H1 (cell line): ENCODE results near the gene UBA5. TPM values are rescaled to one million over a fixed set of nuclear protein-coding genes. Genes with fewer than 3 reads are reported as not detected.

Experiments used
- CTCF ChIA-PET: fragments of 300-600 bp; sonication (Branson Sonifier 250); formaldehyde crosslinking; loops from one replicate; lab custom pipeline; 2021; ENCODE audit not compliant: partially characterized antibody; lab: Charles Lee
- POLR2A ChIA-PET: fragments of 300-600 bp; sonication (Branson Sonifier 250); formaldehyde crosslinking; loops from one replicate; lab custom pipeline; 2021; ENCODE audit warnings: inconsistent platforms; ENCODE audit not compliant: partially characterized antibody; lab: Charles Lee
- DNase-seq, 2 experiments: peaks; one replicate each; pipeline versions ENCODE4 v3.0.0 to v3.0.0-alpha.2; 2010 to 2022; ENCODE audit warnings: low spot score in 2 of 2, low read depth in 1 of 2, mixed read lengths in 1 of 2
- FAIRE-seq: peaks from 2 replicates; lab custom pipeline; 2011; peaks lifted over from hg19 to GRCh38; lab: Jason Lieb, UNC
- H2AFZ ChIP-seq: 2 replicates; pipeline ENCODE4 v1.8.1; 2012; ENCODE audit warnings: low read length, inconsistent platforms
- H2AK5ac ChIP-seq: 2 replicates; pipeline ENCODE4 v1.6.1; 2013; ENCODE audit warnings: low read depth, low read length
- H2BK120ac ChIP-seq: replicated peaks from 2 replicates; pipeline ENCODE3; 2013; ENCODE audit warnings: low read depth, low read length, inconsistent platforms
- H2BK12ac ChIP-seq: 2 replicates; pipeline ENCODE4 v1.6.1; 2013; ENCODE audit warnings: low read depth, low read length
- H2BK15ac ChIP-seq: 2 replicates; pipeline ENCODE4 v1.6.1; 2013; ENCODE audit warnings: low read length
- H2BK20ac ChIP-seq: 2 replicates; pipeline ENCODE4 v1.6.1; 2013; ENCODE audit warnings: low read length
- H2BK5ac ChIP-seq: 2 replicates; pipeline ENCODE4 v1.6.1; 2013; ENCODE audit warnings: low read depth, low read length
- H3K14ac ChIP-seq: 2 replicates; pipeline ENCODE4 v1.6.1; 2013; ENCODE audit warnings: inconsistent platforms; ENCODE audit not compliant: insufficient read length
- H3K18ac ChIP-seq: 2 replicates; pipeline ENCODE4 v1.6.1; 2013; ENCODE audit warnings: low read length; ENCODE audit errors: extremely low read depth
- H3K23ac ChIP-seq: 2 replicates; pipeline ENCODE4 v1.6.1; 2013; ENCODE audit warnings: inconsistent platforms; ENCODE audit not compliant: insufficient read length
- H3K23me2 ChIP-seq: 2 replicates; pipeline ENCODE4 v1.6.1; 2013; ENCODE audit warnings: low read depth, low read length
- H3K27ac ChIP-seq: 2 replicates; pipeline ENCODE4 v1.6.1; 2011; ENCODE audit warnings: low read depth, low read length, inconsistent platforms
- H3K27me3 ChIP-seq, 4 experiments: replicated peaks in 1 of 4; 1 replicate in 1 of 4; 2 replicates in 3 of 4; pipeline versions ENCODE4 v1.6.1 to v1.8.1; 2011 to 2013; ENCODE audit warnings: low read length in 3 of 4, mild to moderate bottlenecking in 3 of 4, inconsistent platforms in 2 of 4, mixed read lengths in 2 of 4, moderate library complexity in 1 of 4; ENCODE audit not compliant: control insufficient read depth in 3 of 4, insufficient read depth in 3 of 4; ENCODE audit errors: extremely low read depth in 1 of 4
- H3K36me3 ChIP-seq, 4 experiments: 2 replicates each; pipeline versions ENCODE4 v1.6.1 to v1.8.1; 2011 to 2013; ENCODE audit warnings: mild to moderate bottlenecking in 4 of 4, low read length in 3 of 4, moderate library complexity in 2 of 4, control low read depth in 1 of 4, inconsistent platforms in 1 of 4; ENCODE audit not compliant: insufficient read depth in 4 of 4, control insufficient read depth in 2 of 4
- H3K4ac ChIP-seq: replicated peaks from 2 replicates; pipeline ENCODE3; 2013; ENCODE audit warnings: low read length, low read depth, mixed read lengths, inconsistent platforms; ENCODE audit not compliant: insufficient read length
- H3K4me1 ChIP-seq, 4 experiments: replicated peaks in 1 of 4; 1 replicate in 1 of 4; 2 replicates in 3 of 4; pipeline versions ENCODE4 v1.6.1 to v1.8.1; 2011 to 2013; ENCODE audit warnings: low read length in 3 of 4, inconsistent platforms in 2 of 4, mixed read lengths in 1 of 4; ENCODE audit not compliant: insufficient read depth in 4 of 4, control insufficient read depth in 3 of 4
- H3K4me2 ChIP-seq, 2 experiments: 2 replicates each; pipeline versions ENCODE4 v1.6.1 to v1.8.1; 2011 to 2013; ENCODE audit warnings: low read depth in 2 of 2, low read length in 2 of 2, control low read depth in 1 of 2, inconsistent platforms in 1 of 2, mild to moderate bottlenecking in 1 of 2; ENCODE audit not compliant: insufficient read depth in 1 of 2
- H3K4me3 ChIP-seq, 4 experiments: fragments of 200-600, 300-600 bp in 1 of 4; sonication (generic), shearing (Covaris generic), sonication (Bioruptor Twin) in 1 of 4; 2 replicates each; pipeline versions ENCODE4 v1.5.1 to v1.8.1; 2011 to 2016; ENCODE audit warnings: low read length in 4 of 4, low read depth in 3 of 4, control low read depth in 2 of 4, inconsistent platforms in 2 of 4, mild to moderate bottlenecking in 2 of 4, mixed read lengths in 1 of 4, moderate library complexity in 1 of 4; ENCODE audit not compliant: insufficient read depth in 2 of 4; ENCODE audit errors: extremely low read depth in 1 of 4
- H3K56ac ChIP-seq: replicated peaks from 2 replicates; pipeline ENCODE3; 2013; ENCODE audit warnings: low read depth, mild to moderate bottlenecking, mixed read lengths, low read length, inconsistent platforms; ENCODE audit not compliant: insufficient read length
- H3K79me1 ChIP-seq: 2 replicates; pipeline ENCODE4 v1.6.1; 2013; ENCODE audit warnings: low read depth, low read length, control low read depth
- H3K79me2 ChIP-seq, 2 experiments: 2 replicates each; pipeline versions ENCODE4 v1.6.1 to v1.8.1; 2012 to 2013; ENCODE audit warnings: low read length in 2 of 2, mild to moderate bottlenecking in 2 of 2, inconsistent platforms in 1 of 2; ENCODE audit not compliant: insufficient read depth in 2 of 2, control insufficient read depth in 1 of 2
- H3K9ac ChIP-seq, 4 experiments: replicated peaks in 1 of 4; 1 replicate in 1 of 4; 2 replicates in 3 of 4; pipeline versions ENCODE4 v1.6.1 to v1.8.1; 2011 to 2013; ENCODE audit warnings: low read depth in 3 of 4, low read length in 3 of 4, control low read depth in 2 of 4, mild to moderate bottlenecking in 2 of 4, moderate library complexity in 2 of 4, inconsistent platforms in 1 of 4; ENCODE audit errors: extremely low read depth in 1 of 4
- H3K9me3 ChIP-seq, 2 experiments: 2 replicates each; pipeline versions ENCODE4 v1.6.1 to v1.8.1; 2012 to 2013; ENCODE audit warnings: mild to moderate bottlenecking in 2 of 2, moderate library complexity in 2 of 2, control low read depth in 1 of 2, inconsistent platforms in 1 of 2, low read depth in 1 of 2, low read length in 1 of 2, mixed read lengths in 1 of 2; ENCODE audit not compliant: insufficient read depth in 2 of 2
- H4K20me1 ChIP-seq, 2 experiments: replicated peaks in 1 of 2; 2 replicates each; pipeline versions ENCODE3 to v1.8.1; 2011 to 2013; ENCODE audit warnings: inconsistent platforms in 2 of 2, low read length in 2 of 2, mild to moderate bottlenecking in 1 of 2; ENCODE audit not compliant: insufficient read depth in 2 of 2, control insufficient read depth in 1 of 2
- H4K5ac ChIP-seq: 2 replicates; pipeline ENCODE4 v1.6.1; 2013; ENCODE audit warnings: low read length, low read depth, mixed read lengths, inconsistent platforms; ENCODE audit not compliant: insufficient read length
- H4K8ac ChIP-seq: 2 replicates; pipeline ENCODE4 v1.8.0; 2013; ENCODE audit warnings: mild to moderate bottlenecking, moderate library complexity, low read length, inconsistent platforms; ENCODE audit not compliant: insufficient read depth; ENCODE audit errors: extremely low read depth
- H4K91ac ChIP-seq: replicated peaks from 2 replicates; pipeline ENCODE3; 2013; ENCODE audit warnings: low read length, mixed read lengths, inconsistent platforms; ENCODE audit not compliant: insufficient read length
- ASH2L ChIP-seq: fragments of 200-600, 300-600 bp; sonication (generic); IDR thresholded peaks from one replicate; pipeline ENCODE4 v1.7.1; 2017; ENCODE audit warnings: low read length
- CEBPB ChIP-seq: IDR thresholded peaks from 2 replicates; pipeline ENCODE4 v1.6.1; 2012; ENCODE audit warnings: low read depth, low read length
- EP300 ChIP-seq, 2 experiments: IDR thresholded peaks; 1 replicate in 1 of 2; 2 replicates in 1 of 2; pipeline ENCODE4 v1.6.1; 2011 to 2012; ENCODE audit warnings: low read depth in 2 of 2, low read length in 2 of 2, mild to moderate bottlenecking in 2 of 2, borderline replicate concordance in 1 of 2, inconsistent platforms in 1 of 2, moderate library complexity in 1 of 2
- KDM4A ChIP-seq: IDR thresholded peaks from one replicate; pipeline ENCODE4 v1.7.1; 2012; ENCODE audit warnings: low read depth, mild to moderate bottlenecking, moderate library complexity, low read length, inconsistent platforms; ENCODE audit not compliant: severe bottlenecking
- WGBS, 2 experiments: shearing (Covaris generic) in 1 of 2; methylation state at CpG; one replicate each; pipeline versions ENCODE4 v1.1.6 to v1.1.7; 2013 to 2015; ENCODE audit warnings: low lambda C conversion rate in 2 of 2, mixed read lengths in 2 of 2, inconsistent platforms in 1 of 2, low coverage in 1 of 2, missing lambda C conversion rate in 1 of 2; ENCODE audit not compliant: insufficient replicate concordance in 2 of 2, insufficient coverage in 1 of 2, insufficient read length in 1 of 2; ENCODE audit errors: extremely low coverage in 1 of 2, missing lambda C conversion rate in 1 of 2; 5-methylcytosine and 5-hydroxymethylcytosine counted together
- polyA plus RNA-seq, 7 experiments: library from polyadenylated mRNA; depleted of rRNA in 3 of 7; stranded (reverse) in 5 of 7; unstranded in 2 of 7; fragments of >200 nt in 5 of 7; fragments of 200-250 nt in 2 of 7; gene quantifications; 1 replicate in 5 of 7; 2 replicates in 1 of 7; 4 replicates in 1 of 7; pipeline versions ENCODE4 v1.2.1 to v1.2.3, GENCODE V29; 2011 to 2013; ENCODE audit warnings: missing spikeins in 2 of 7, mixed read lengths in 2 of 7
- total RNA-seq: library from RNA; stranded (reverse); fragmentation: NEBNext Ultra II Directional; extraction: Animal tissue kit (Norgen Biotek cat#: 25700); gene quantifications from 2 replicates; pipeline ENCODE4 v1.2.1, GENCODE V29; 2021

Gene UBA5
- total and polyA plus RNA-seq, 2 of the 8 experiments (the other 6 are each of a cell fraction or from before 2014, with no cell fraction given), result 11.0 to 28.0 TPM

DNA sequence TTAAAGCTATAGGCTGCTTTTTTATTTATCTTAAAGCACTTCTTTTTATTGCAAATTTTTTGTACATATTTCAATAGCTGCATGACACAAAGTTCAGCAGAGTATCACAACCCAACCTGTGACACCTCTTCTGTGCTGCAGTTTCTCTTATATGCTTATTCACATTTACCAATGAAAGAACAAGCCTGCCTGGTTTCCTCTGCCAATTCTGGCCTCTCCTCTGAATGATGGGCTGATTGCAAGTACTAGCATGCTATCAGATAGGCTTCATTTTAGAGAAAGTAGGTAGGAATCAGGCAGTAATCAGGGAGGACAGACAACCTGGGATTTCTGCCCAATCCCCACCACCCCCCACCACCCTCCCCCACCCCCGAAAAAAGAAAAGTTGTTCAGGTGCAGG, 36.5 kb upstream of the UBA5 start:
- Histone ChIP-seq H3K56ac (no peak overlapping the region), H3K79me1 (no peaks in the 10 kb centered on the region), H4K91ac (no peak overlapping the region), H4K5ac (no peak overlapping the region), H2BK20ac (no peak overlapping the region), H3K27me3 (no peaks in the 10 kb centered on the region; a peak in 1 of 7 replicates), H3K23ac (no peak overlapping the region), H2BK15ac (no peak overlapping the region), H4K8ac (no peak overlapping the region), H3K14ac (no peak overlapping the region), H3K36me3 (peaks cover 0 to 10% (median 0%) of the 10 kb centered on the region in 4 experiments; a peak in 1 of 8 replicates), H3K4me1 (no peaks in the 10 kb centered on the region; a peak in 1 of 7 replicates), H3K27ac (no peak overlapping the region), H3K4me2 (no peak overlapping the region), H3K79me2 (no peaks in the 10 kb centered on the region), H3K18ac (no peak overlapping the region), H3K4ac (no peak overlapping the region), H3K9me3 (no peaks in the 10 kb centered on the region), H2BK5ac (no peak overlapping the region), H2BK12ac (no peak overlapping the region), H3K9ac (no peak overlapping the region), H2AK5ac (no peak overlapping the region), H2BK120ac (no peak overlapping the region), H3K4me3 (no peak overlapping the region), H4K20me1 (no peaks in the 10 kb centered on the region), H2AFZ (no peak overlapping the region), H3K23me2 (no peaks in the 10 kb centered on the region)
- ChIA-PET POLR2A (no interaction called here), CTCF (no interaction called here)
- DNase-seq, result no peak
- no peak for TF ChIP-seq KDM4A
- no peak for TF ChIP-seq EP300 (IDR thresholded peaks at IDR 0.05; ENCODE audit: borderline replicate concordance in 1 of 2, low read depth in 2 of 2, low read length in 2 of 2)
- no peak for TF ChIP-seq CEBPB
- TF ChIP-seq ASH2L, result no peak
- FAIRE-seq, result no peak
- WGBS, 2 experiments, result 90% methylated on average over 1 of the region's 1 CpG; no CpG with 5 or more reads in 1 of the 2 experiments
